H9 (cell line): ENCODE results near the gene SF3B1. TPM values are rescaled to one million over a fixed set of nuclear protein-coding genes. Genes with fewer than 3 reads are reported as not detected.

Experiments
- DNase-seq: peaks from one replicate; pipeline ENCODE4 v3.0.0-alpha.2; 2017
- H2AFZ ChIP-seq: one replicate; pipeline ENCODE4 v1.6.1; 2013; ENCODE audit warnings: mild to moderate bottlenecking, low read length, control low read depth, moderate library complexity
- H2AK5ac ChIP-seq: 2 replicates; pipeline ENCODE4 v1.6.1; 2013; ENCODE audit warnings: low read length, control low read depth, mixed read lengths; ENCODE audit not compliant: insufficient read length
- H2BK120ac ChIP-seq: one replicate; pipeline ENCODE4 v1.6.1; 2013; ENCODE audit warnings: low read depth, mild to moderate bottlenecking, low read length, control low read depth, inconsistent platforms; ENCODE audit not compliant: poor library complexity, severe bottlenecking
- H2BK12ac ChIP-seq: 2 replicates; pipeline ENCODE4 v1.6.1; 2013; ENCODE audit warnings: low read length, control low read depth, mixed read lengths, low read depth; ENCODE audit not compliant: insufficient read length
- H2BK15ac ChIP-seq: 2 replicates; pipeline ENCODE4 v1.6.1; 2013; ENCODE audit warnings: low read depth, low read length, control low read depth
- H2BK20ac ChIP-seq: one replicate; pipeline ENCODE4 v1.6.1; 2013; ENCODE audit warnings: low read depth, mild to moderate bottlenecking, low read length, control low read depth, inconsistent platforms; ENCODE audit not compliant: poor library complexity, severe bottlenecking
- H2BK5ac ChIP-seq: 2 replicates; pipeline ENCODE4 v1.6.1; 2013; ENCODE audit warnings: low read length, control low read depth, mixed read lengths; ENCODE audit not compliant: insufficient read length
- H3K14ac ChIP-seq: 2 replicates; pipeline ENCODE4 v1.6.1; 2013; ENCODE audit warnings: low read length, control low read depth; ENCODE audit not compliant: insufficient read depth
- H3K18ac ChIP-seq: 2 replicates; pipeline ENCODE4 v1.6.1; 2013; ENCODE audit warnings: low read depth, mild to moderate bottlenecking, mixed read lengths, low read length, control low read depth; ENCODE audit not compliant: insufficient read length
- H3K23ac ChIP-seq: 2 replicates; pipeline ENCODE4 v1.6.1; 2013; ENCODE audit warnings: low read length, control low read depth, mixed read lengths, low read depth; ENCODE audit not compliant: insufficient read length
- H3K23me2 ChIP-seq: 2 replicates; pipeline ENCODE4 v1.6.1; 2013; ENCODE audit warnings: low read depth, mild to moderate bottlenecking, mixed read lengths, low read length, control low read depth; ENCODE audit not compliant: insufficient read length, poor library complexity, severe bottlenecking
- H3K27ac ChIP-seq: 2 replicates; pipeline ENCODE4 v1.5.1; 2013; ENCODE audit warnings: low read length, control low read depth, mixed read lengths, low read depth; ENCODE audit not compliant: insufficient read length
- H3K27me3 ChIP-seq: 2 replicates; pipeline ENCODE4 v1.6.1; 2013; ENCODE audit warnings: low read length, control low read depth, inconsistent platforms; ENCODE audit not compliant: insufficient read depth
- H3K4ac ChIP-seq: 2 replicates; pipeline ENCODE4 v1.6.1; 2013; ENCODE audit warnings: low read depth, mild to moderate bottlenecking, control low read depth, inconsistent platforms, low read length, moderate library complexity
- H3K4me1 ChIP-seq: 2 replicates; pipeline ENCODE4 v1.6.1; 2013; ENCODE audit warnings: low read length, control low read depth, inconsistent platforms; ENCODE audit not compliant: insufficient read depth
- H3K4me2 ChIP-seq: 2 replicates; pipeline ENCODE4 v1.6.1; 2013; ENCODE audit warnings: low read length, control low read depth, mixed read lengths; ENCODE audit not compliant: insufficient read length, insufficient read depth
- H3K56ac ChIP-seq: 2 replicates; pipeline ENCODE4 v1.6.1; 2013; ENCODE audit warnings: low read depth, mild to moderate bottlenecking, mixed read lengths, low read length, control low read depth; ENCODE audit not compliant: insufficient read length
- H3K79me1 ChIP-seq: 2 replicates; pipeline ENCODE4 v1.6.1; 2013; ENCODE audit warnings: low read depth, mild to moderate bottlenecking, moderate library complexity, low read length, control low read depth, inconsistent platforms; ENCODE audit not compliant: insufficient read depth, poor library complexity, severe bottlenecking
- H3K79me2 ChIP-seq: 2 replicates; pipeline ENCODE4 v1.6.1; 2013; ENCODE audit warnings: low read length, control low read depth, inconsistent platforms; ENCODE audit not compliant: insufficient read depth
- H3K9ac ChIP-seq: 2 replicates; pipeline ENCODE4 v1.6.1; 2013; ENCODE audit warnings: low read length, control low read depth, mixed read lengths; ENCODE audit not compliant: insufficient read length; ENCODE audit errors: extremely low read depth
- H3K9me3 ChIP-seq: one replicate; pipeline ENCODE4 v1.6.1; 2013; ENCODE audit warnings: low read depth, low read length, inconsistent platforms; ENCODE audit not compliant: control insufficient read depth
- H3T11ph ChIP-seq: one replicate; pipeline ENCODE4 v1.6.1; 2013; ENCODE audit warnings: mild to moderate bottlenecking, low read length, control low read depth, inconsistent platforms
- H4K20me1 ChIP-seq: one replicate; pipeline ENCODE4 v1.6.1; 2013; ENCODE audit not compliant: control insufficient read depth, insufficient read length, insufficient read depth
- H4K5ac ChIP-seq: 2 replicates; pipeline ENCODE4 v1.6.1; 2013; ENCODE audit warnings: low read depth, mild to moderate bottlenecking, mixed read lengths, low read length, control low read depth; ENCODE audit not compliant: insufficient read length
- H4K8ac ChIP-seq: replicated peaks from 2 replicates; pipeline ENCODE4 v1.6.1; 2013; ENCODE audit warnings: low read length, control low read depth, mixed read lengths, low read depth; ENCODE audit not compliant: insufficient read length
- H4K91ac ChIP-seq: 2 replicates; pipeline ENCODE4 v1.6.1; 2013; ENCODE audit warnings: low read depth, mild to moderate bottlenecking, moderate library complexity, mixed read lengths, low read length, control low read depth; ENCODE audit not compliant: insufficient read length
- H3K27ac Mint-ChIP-seq, 3 experiments: 2 replicates in 2 of 3; 3 replicates in 1 of 3; pipeline ENCODE4 v1.8.0; 2020 to 2021; ENCODE audit warnings: mixed read lengths in 3 of 3, mild to moderate bottlenecking in 1 of 3, moderate library complexity in 1 of 3
- H3K27me3 Mint-ChIP-seq: 2 replicates; pipeline ENCODE4 v1.8.0; 2021; ENCODE audit warnings: low read depth, mild to moderate bottlenecking, moderate library complexity, mixed read lengths
- H3K36me3 Mint-ChIP-seq, 3 experiments: 2 replicates in 2 of 3; 3 replicates in 1 of 3; pipeline ENCODE4 v1.8.0; 2020 to 2021; ENCODE audit warnings: low read depth in 3 of 3, mixed read lengths in 3 of 3; ENCODE audit not compliant: insufficient read depth in 1 of 3
- H3K4me1 Mint-ChIP-seq, 2 experiments: 2 replicates each; pipeline ENCODE4 v1.8.0; 2020; ENCODE audit warnings: mixed read lengths in 2 of 2
- H3K4me3 Mint-ChIP-seq, 2 experiments: 2 replicates in 1 of 2; 3 replicates in 1 of 2; pipeline ENCODE4 v1.8.0; 2020 to 2021; ENCODE audit warnings: mild to moderate bottlenecking in 2 of 2, mixed read lengths in 2 of 2, moderate library complexity in 1 of 2
- H3K9me3 Mint-ChIP-seq, 2 experiments: 2 replicates in 1 of 2; 3 replicates in 1 of 2; pipeline ENCODE4 v1.8.0; 2020; ENCODE audit warnings: mild to moderate bottlenecking in 2 of 2, mixed read lengths in 2 of 2, moderate library complexity in 1 of 2
- WGBS: extraction: QIAGEN DNeasy Blood & Tissue Kit; methylation state at CpG from one replicate; pipeline ENCODE4 v1.1.7; 2013; ENCODE audit warnings: missing lambda C conversion rate, low lambda C conversion rate, mixed read lengths; ENCODE audit not compliant: insufficient read length; ENCODE audit errors: extremely low coverage; 5-methylcytosine and 5-hydroxymethylcytosine counted together
- total RNA-seq: library from RNA; stranded (reverse); gene quantifications from 2 replicates; pipeline ENCODE4 v1.2.1, GENCODE V29; 2021
- TF ChIP-seq, protein P1 (sequence below): fragments of 200-600 bp; sonication (generic); conservative IDR thresholded peaks from 3 replicates; pipeline ENCODE4 v1.8.0; 2021; ENCODE audit warnings: antibody characterized with exemption, mild to moderate bottlenecking

SF3B1 gene
- total RNA-seq, 1 experiment from 2014 or later: 278 TPM

- H3K27ac Mint-ChIP-seq: no peak overlapping the region; a peak in 1 of 7 replicates
- H3K4me3 Mint-ChIP-seq: no peak overlapping the region
- Histone ChIP-seq H3K27me3 (no peaks in the 10 kb centered on the region), H3K14ac (no peak overlapping the region), H3K23me2 (no peaks in the 10 kb centered on the region), H2BK12ac (no peak overlapping the region), H4K8ac (no peak overlapping the region), H3K23ac (no peak overlapping the region), H4K91ac (no peak overlapping the region), H3K27ac (no peak overlapping the region), H3K9me3 (no peaks in the 10 kb centered on the region), H2BK20ac (no peak overlapping the region), H3K4me2 (no peak overlapping the region), H3T11ph (no peak overlapping the region), H3K56ac (no peak overlapping the region), H3K18ac (no peak overlapping the region), H2BK120ac (no peak overlapping the region), H2BK15ac (no peak overlapping the region), H3K79me2 (no peaks in the 10 kb centered on the region), H3K9ac (no peak overlapping the region), H2AFZ (no peak overlapping the region), H4K20me1 (no peaks in the 10 kb centered on the region), H4K5ac (no peak overlapping the region), H2AK5ac (no peak overlapping the region), H3K79me1 (no peaks in the 10 kb centered on the region), H2BK5ac (no peak overlapping the region), H3K4me1 (no peaks in the 10 kb centered on the region), H3K4ac (no peak overlapping the region)
- no peaks in the 10 kb centered on the region for H3K9me3 Mint-ChIP-seq
- peaks cover 2 to 44% (median 16%) of the 10 kb centered on the region in 3 experiments for H3K36me3 Mint-ChIP-seq
- no CpG with 5 or more reads among the region's 3 CpGs for WGBS
- no peak for DNase-seq
- H3K4me1 Mint-ChIP-seq: no peaks in the 10 kb centered on the region
- H3K27me3 Mint-ChIP-seq: no peaks in the 10 kb centered on the region
- TF ChIP-seq, protein P1, sequence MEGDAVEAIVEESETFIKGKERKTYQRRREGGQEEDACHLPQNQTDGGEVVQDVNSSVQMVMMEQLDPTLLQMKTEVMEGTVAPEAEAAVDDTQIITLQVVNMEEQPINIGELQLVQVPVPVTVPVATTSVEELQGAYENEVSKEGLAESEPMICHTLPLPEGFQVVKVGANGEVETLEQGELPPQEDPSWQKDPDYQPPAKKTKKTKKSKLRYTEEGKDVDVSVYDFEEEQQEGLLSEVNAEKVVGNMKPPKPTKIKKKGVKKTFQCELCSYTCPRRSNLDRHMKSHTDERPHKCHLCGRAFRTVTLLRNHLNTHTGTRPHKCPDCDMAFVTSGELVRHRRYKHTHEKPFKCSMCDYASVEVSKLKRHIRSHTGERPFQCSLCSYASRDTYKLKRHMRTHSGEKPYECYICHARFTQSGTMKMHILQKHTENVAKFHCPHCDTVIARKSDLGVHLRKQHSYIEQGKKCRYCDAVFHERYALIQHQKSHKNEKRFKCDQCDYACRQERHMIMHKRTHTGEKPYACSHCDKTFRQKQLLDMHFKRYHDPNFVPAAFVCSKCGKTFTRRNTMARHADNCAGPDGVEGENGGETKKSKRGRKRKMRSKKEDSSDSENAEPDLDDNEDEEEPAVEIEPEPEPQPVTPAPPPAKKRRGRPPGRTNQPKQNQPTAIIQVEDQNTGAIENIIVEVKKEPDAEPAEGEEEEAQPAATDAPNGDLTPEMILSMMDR: no peak
Measured at GRCh38 chr2:197477797-197478196, 43.0 kb upstream of the SF3B1 start.
